ENCODE results near the gene ITGAE. TPM values are rescaled to one million over a fixed set of nuclear protein-coding genes. Genes with fewer than 3 reads are reported as not detected.
A peak's percentile ranks its signal among the peaks of the same experiment; 100 is the strongest.
"Not testable (repeated sequence)": the region's sequence is repeated elsewhere in the genome, so short reads cannot be mapped to it uniquely, and the experiment has no call there.

Gene ITGAE
- total RNA-seq, 1 donor from 2014 or later = 19.4 TPM

- peak; percentile 91 for ATAC-seq
Observed at GRCh38 chr17:3723556-3724377, 77.2 kb downstream of the ITGAE start, which contains the start of gene HASPIN. Gene HASPIN (plus strand): TSS chr17:3723903. CDS start chr17:3723936, 33 bp downstream.

DNA sequence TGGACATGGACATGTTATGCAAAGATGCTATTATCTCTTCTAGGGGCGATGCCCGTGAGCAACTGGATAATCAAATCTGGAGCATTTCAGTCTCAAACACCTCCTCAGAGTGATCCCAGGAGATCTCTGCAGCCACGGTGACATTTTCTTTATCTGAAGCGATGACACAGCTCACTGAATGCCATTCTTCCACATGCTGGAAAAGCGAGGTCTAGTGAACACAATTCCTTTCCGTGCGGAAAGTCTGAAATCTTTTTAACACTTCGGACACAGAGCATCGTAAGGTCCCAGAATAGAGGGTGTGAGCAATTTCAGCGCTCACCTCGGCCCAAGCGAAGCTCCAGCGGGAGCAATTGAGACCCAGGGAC lies 77.8 kb downstream of the ITGAE start:
- ATAC-seq = peak; percentile 21

DNA sequence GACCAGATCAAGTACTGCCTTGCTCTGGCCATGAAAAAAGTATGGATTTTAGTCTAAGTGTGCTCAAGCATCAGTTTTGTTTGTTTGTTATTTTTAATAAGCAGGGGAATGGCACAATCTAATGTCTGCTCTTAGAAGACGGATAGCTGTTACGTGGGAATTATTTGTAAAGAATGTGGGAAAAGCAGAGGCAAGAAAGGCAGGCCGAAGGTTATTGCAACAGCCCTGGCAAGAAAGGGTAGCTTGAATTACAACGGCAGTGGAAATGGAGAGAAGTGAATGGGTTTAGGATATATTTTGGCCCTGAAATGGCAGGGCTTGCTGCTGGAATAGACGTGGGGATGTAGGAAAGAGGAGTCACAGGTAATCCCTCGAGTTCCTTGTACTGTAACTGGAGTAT lies 78.3 kb downstream of the ITGAE start:
- no peak for ATAC-seq

DNA sequence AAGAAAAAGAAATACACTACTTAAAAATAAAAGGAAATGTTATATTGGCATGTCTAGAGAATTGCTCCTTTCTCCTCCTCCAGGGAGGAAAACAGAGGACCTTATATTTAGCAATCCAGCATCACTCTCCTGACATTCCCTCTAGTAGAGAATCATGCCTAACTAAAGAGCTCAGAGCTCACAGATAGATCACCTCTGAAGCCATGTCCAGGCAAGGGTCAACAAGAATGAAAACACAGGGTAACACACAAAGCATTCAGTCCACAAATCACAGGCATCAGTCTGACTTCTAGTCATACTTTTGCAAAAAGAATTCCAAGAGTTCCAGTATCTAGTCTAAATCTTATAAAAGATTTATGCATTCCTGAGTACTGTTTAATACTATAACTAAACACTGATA lies 81.7 kb downstream of the ITGAE start:
- no peak for ATAC-seq

DNA sequence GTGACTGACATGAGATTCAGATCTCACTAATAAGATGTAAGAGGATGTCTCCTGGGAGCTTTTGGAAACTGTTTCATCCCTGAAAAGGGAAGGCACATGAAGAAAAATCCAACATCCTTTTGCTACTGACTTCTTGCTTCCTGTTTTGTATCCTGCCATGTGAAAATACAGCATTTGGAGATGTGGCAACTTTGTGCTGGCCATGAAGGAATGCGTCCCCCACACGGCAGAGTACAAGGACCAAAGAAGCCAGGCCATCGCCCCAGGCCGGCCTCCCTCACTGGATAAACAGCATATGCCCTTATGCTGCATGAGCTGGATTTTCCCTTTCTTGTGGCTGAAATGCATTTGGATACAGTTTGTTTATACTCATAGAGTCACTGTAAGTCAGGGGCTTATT lies 82.8 kb downstream of the ITGAE start:
- ATAC-seq = no peak

- no peak for ATAC-seq
Observed at GRCh38 chr17:3715296-3715695, 85.7 kb downstream of the ITGAE start.

- ATAC-seq = no peak
Observed at GRCh38 chr17:3712811-3713463, 88.1 kb downstream of the ITGAE start.

- peak; percentile 84 for ATAC-seq
Observed at GRCh38 chr17:3710951-3711383, 90.0 kb downstream of the ITGAE start.

DNA sequence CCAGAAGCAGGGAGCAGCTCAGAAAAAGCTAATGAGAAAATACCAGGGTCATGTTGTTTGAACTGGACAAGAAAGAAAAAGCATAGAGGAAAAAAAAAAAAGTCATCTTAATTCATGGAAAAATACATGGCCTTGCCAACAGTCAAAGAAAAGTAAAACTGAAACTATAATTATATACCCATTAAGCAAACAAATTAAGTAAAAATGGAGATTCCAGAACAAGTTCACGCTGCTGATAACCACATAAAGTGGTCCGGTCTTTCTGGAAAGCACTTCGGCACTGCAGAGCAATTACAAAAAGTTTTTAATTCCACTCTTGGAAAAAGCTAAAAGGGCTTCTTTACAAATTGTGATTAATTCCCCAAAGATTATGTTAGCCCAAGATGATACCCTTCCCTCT lies 92.6 kb downstream of the ITGAE start:
- ATAC-seq = no peak

GRCh38 chr17:3705718-3705984 lies 95.3 kb downstream of the ITGAE start:
- not testable (repeated sequence) for ATAC-seq

DNA sequence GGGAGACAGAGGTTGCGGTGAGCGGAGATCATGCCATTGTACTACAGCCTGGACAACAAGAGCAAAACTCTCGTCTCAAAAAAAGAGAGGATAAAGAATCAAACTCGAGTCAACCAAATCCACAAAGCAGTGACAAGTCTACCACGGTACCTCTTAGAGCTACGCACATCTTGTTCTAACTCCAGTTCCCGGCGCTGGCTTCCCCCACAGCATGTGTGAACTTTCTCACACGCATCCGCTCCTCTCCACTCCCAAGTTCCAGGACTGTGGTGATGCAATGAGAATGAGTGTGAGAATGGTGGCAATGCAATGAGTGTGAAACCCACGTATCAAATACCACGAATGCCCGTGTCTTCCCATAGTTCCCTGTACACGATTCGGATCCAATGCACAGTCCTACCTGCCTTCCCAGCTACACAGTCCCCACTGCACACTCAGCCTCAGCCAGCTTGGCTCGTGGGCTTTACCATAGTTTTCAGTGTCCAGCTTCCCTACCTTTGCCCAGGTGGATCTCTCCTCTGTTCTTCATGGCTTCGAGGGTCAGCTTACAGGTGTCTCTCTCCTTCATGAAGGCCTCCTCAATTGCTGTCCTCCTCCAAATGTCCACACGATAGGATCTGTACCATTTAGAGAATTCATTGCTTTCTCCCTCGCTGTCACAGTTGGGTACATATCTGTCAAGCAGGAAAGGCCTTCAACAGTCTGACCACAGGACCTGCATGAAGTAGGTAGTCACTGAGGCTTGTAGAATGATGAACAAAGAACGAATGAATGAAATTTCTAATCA lies 95.9 kb downstream of the ITGAE start:
- no peak for ATAC-seq

DNA sequence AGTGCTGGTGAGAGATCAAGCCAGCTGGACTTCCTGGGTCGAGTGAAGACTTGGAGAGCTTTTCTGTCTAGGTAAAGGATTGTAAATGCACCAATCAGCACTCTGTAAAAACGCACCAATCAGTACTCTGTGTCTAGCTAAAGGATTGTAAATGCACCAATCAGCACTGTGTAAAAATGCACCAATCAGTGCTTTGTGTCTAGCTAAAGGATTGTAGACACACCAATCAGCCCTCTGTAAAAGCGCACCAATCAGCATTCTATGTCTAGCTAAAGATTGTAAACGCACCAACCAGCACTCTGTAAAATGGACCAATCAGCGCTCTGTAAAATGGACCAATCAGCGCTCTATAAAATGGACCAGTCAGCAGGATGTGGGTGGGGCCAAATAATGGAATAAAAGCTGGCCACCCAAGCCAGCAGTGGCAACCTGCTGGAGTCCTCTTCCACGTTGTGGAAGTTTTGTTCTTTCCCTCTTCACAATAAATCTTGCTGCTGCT lies 98.9 kb downstream of the ITGAE start:
- not testable (repeated sequence) for ATAC-seq

GRCh38 chr17:3699951-3700350 lies 101.0 kb downstream of the ITGAE start:
- no peak for ATAC-seq

DNA sequence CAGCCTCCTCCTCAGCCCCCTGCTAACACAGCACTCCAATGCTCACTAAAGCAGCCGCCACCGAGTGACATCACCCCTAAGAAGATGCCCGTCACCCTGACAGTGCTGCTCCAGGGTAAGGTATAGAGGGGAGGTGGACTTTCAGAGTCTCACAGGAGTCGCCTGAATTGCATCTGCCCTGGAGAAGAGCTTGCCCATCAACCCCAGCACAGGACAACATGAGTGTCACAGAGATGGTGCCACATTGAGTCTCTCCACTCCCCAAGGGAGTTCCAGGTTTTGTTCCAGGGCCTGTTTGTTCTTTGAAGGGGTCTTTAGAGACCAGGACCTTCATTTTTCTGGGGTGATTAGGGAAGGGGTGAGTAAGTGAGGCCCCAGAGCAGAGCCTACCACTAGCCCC lies 102.8 kb downstream of the ITGAE start:
- ATAC-seq = no peak

GRCh38 chr17:3697103-3697476 lies 103.9 kb downstream of the ITGAE start:
- ATAC-seq = no peak

DNA sequence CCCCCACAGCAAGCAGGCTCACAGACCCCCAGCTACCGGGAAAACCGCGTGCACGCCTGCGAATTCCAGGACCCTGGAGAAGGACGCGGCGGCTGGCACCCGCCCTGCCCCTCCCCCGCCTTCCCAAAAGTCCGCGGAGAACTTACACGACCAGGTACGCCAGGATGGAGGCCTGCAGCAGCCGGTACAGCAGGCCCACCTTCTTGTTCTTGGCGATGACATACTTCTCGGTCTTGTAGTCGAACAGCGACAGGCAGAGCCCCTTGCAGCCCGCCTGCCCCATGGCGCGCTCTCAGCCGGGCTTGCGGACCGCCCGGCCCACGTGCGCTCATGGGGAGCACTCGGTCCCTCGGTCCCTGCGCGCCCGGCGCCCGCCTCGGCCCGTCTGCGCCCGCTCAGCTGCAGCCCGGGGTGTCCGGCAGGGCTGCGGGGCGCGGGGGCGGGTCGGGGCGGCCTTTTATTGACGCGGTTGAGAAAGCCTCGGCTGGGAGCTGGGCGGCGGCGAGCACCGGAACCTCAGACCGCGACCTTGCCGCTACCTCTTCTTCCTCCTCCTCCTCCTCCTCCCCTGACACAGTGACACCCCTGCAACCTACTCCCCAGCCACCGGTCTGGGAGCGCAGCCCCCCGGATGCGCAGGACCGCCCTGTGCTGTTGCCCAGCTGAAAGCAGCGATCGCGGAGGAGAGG lies 105.1 kb downstream of the ITGAE start, which contains the start of gene P2RX5:
TSS of gene P2RX5 (minus strand) at position 433 of the 689 bp plus-strand sequence. CDS start at position 283, 150 bp downstream.
- ATAC-seq = peak; percentile 52

DNA sequence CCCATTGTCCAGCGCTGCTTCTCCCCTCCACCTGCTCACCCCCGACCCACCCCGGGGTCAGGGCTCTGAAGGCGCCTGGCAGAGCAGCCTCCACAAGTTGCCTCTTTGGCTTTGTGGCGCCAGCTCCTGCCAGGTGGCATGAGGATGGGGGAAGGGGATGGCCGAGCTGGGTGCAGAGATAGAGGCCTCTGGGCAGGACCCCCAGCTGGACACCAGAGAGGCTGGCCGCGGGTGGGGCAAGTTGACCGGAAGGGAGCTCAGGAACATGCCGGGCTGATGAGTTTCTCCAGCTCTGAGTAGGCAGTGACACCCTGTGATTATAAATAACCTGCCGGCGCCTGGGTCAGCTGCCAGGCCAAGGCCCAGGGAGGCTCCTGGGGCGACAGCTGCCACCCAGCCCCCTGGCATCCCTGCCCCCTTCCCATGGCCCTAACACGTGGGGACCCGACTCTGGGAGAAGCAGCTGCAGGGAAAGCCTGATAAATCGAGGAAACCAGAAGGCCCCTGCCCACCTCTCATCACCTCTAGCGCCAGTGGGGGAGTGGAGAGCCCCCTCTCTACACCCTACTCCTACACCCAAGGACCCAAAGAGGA lies 105.8 kb downstream of the ITGAE start:
- peak; percentile 15 for ATAC-seq

DNA sequence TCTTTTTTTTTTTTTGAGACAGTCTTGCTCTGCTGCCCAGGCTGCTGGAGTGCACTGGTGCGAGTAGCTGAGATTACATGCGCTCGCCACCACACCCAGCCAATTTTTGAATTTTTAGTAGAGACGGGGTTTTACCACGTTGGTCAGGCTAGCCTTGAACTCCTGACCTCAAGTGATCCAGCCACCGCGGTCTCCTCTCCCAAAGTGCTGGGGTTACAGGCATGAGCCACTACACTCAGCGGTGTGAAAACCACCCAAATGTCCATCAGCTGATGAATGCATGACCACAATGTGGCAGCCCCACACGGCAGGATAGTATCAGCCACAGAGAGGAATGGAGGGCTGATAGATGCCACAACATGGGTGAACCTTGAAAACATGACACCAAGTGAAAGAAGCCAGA lies 107.2 kb downstream of the ITGAE start:
- ATAC-seq = peak; percentile 19

DNA sequence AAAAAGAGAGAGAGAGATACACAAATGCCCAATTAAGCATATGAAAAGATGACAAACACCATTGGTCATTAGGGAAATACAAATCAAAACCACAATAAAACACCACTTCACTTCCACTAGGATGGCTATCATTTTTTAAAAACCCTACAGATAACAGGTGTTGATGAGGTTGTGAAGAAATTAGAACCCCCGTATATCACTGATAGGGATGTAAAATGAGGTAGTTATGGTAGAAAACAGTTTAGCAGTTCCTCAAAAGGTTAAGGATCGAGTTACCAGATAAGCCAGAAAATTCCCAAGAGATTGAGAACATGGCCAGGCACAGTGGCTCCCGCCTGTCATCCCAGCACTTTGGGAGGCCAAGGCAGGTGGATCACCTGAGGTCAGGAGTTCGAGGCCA lies 107.8 kb downstream of the ITGAE start:
- ATAC-seq = no peak

DNA sequence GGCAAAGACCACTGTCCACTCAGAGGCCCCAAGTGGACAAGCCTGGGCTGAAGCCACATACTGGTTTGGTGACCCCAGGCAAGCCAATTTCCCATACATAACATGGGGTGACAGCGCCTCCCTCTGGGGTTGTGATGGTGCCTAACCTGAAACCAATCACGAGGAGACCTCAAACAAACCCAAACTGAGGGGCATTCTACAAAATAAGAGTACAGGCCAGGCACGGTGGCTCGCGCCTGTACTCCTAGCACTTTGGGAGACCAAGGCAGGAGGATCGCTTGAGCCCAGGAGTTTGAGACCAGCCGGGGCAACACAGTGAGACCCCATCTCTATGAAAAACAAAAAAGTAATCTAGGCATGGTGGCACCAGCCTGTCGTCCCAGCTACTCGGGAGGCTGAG lies 108.6 kb downstream of the ITGAE start:
- no peak for ATAC-seq

GRCh38 chr17:3691617-3692067 lies 109.3 kb downstream of the ITGAE start:
- ATAC-seq = no peak

DNA sequence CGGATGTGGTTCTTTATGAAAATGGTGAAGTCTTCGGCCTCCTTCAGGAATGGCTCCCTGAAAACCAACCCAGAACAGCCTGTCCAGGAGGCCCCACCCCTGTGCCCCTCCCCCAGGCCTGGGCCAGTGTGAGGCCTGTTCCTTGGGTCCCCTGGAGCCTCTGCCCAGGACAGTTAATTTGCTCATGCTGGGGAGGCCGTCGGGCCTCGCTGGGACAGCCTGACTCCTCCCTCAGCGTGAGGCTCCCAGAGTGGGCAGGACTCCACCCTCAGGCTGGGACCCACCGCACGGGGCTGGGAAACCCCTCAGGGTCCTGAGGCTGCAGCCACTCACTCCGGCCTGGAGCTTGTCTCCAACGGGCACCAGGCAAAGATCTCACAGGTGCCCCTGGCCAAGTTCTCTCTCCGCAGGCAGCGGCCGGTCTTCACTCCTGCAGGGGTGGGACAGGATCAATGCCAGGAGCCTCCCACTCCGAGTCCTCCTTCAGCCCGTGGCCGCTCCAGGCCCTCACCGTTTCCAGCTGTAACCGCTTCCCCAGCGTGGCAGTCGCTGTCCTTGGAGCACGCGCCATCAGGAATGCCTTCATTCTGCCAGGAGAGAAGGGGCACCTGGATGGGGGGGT lies 110.8 kb downstream of the ITGAE start:
- peak; percentile 17 for ATAC-seq

All from esophagus mucosa (tissue), 1 donor.